MG63 (cell line): Measurements from ENCODE around the gene PIGZ. TPM values are rescaled to one million over a fixed set of nuclear protein-coding genes. Genes with fewer than 3 reads are reported as not detected.
A peak's percentile ranks its signal among the peaks of the same experiment; 100 is the strongest.

Experiments used
- DNase-seq: peaks from one replicate; pipeline ENCODE4 v3.0.0-alpha.2; 2020
- H3K27me3 ChIP-seq: fragments of 250-450 bp; sonication (Bioruptor Pico); 2 replicates; pipeline ENCODE4 v1.5.1; 2020; ENCODE audit warnings: mild to moderate bottlenecking, moderate library complexity
- H3K36me3 ChIP-seq: fragments of 250-450 bp; sonication (Bioruptor Pico); 2 replicates; pipeline ENCODE4 v1.5.1; 2020; ENCODE audit warnings: mild to moderate bottlenecking, moderate library complexity
- H3K4me3 ChIP-seq: fragments of 250-450 bp; sonication (Bioruptor Pico); 2 replicates; pipeline ENCODE4 v1.5.1; 2020; ENCODE audit warnings: mild to moderate bottlenecking, moderate library complexity
- H3K9me3 ChIP-seq: fragments of 250-450 bp; sonication (Bioruptor Pico); 2 replicates; pipeline ENCODE4 v1.5.1; 2020; ENCODE audit warnings: mild to moderate bottlenecking, moderate library complexity
- total RNA-seq: library from RNA; depleted of rRNA; stranded (reverse); fragments of >200 nt; shearing (Covaris generic); gene quantifications from 2 replicates; pipeline ENCODE4 v1.2.3, GENCODE V29; 2014; ENCODE audit warnings: low replicate concordance

Gene PIGZ
- total RNA-seq, 1 experiment from 2014 or later, result 3.0 TPM

GRCh38 chr3:196969660-196970546, 1.3 kb upstream of the PIGZ start:
- peak; percentile 68 for DNase-seq

GRCh38 chr3:196969134-196969659, 564 bp upstream of the PIGZ start:
- Histone ChIP-seq H3K27me3 (no peaks in the 10 kb centered on the region), H3K9me3 (no peaks in the 10 kb centered on the region), H3K36me3 (peaks cover 5% of the 10 kb centered on the region), H3K4me3 (peak overlapping the region; percentile 77)
- peak; percentile 47 for DNase-seq

More at GRCh38 chr3:196969660-196970546, 1.3 kb upstream of the PIGZ start:
- H3K4me3 ChIP-seq, result peak overlapping the region; percentile 77
- H3K9me3 ChIP-seq, result no peaks in the 10 kb centered on the region
- no peaks in the 10 kb centered on the region for H3K27me3 ChIP-seq
- H3K36me3 ChIP-seq, result peaks cover 5% of the 10 kb centered on the region

- no peak for DNase-seq
- peaks cover 5% of the 10 kb centered on the region for H3K36me3 ChIP-seq
- no peaks in the 10 kb centered on the region for H3K9me3 ChIP-seq
- peak overlapping the region; percentile 58 for H3K4me3 ChIP-seq
- no peaks in the 10 kb centered on the region for H3K27me3 ChIP-seq
These were observed 1.0 kb downstream of the PIGZ start for GRCh38 chr3:196967412-196968232.

- Histone ChIP-seq H3K4me3 (no peak overlapping the region), H3K9me3 (no peaks in the 10 kb centered on the region), H3K36me3 (peaks cover 5% of the 10 kb centered on the region), H3K27me3 (no peaks in the 10 kb centered on the region)
- no peak for DNase-seq
These were observed 1.9 kb downstream of the PIGZ start for GRCh38 chr3:196966526-196967401.

- Histone ChIP-seq H3K27me3 (no peaks in the 10 kb centered on the region), H3K9me3 (no peaks in the 10 kb centered on the region), H3K4me3 (no peak overlapping the region), H3K36me3 (peaks cover 2% of the 10 kb centered on the region)
- DNase-seq, result no peak
These were observed 2.8 kb downstream of the PIGZ start for GRCh38 chr3:196965804-196966173.

- DNase-seq, result no peak
- Histone ChIP-seq H3K27me3 (no peaks in the 10 kb centered on the region), H3K9me3 (no peaks in the 10 kb centered on the region), H3K36me3 (peaks cover 2% of the 10 kb centered on the region), H3K4me3 (no peak overlapping the region)
These were observed 3.4 kb downstream of the PIGZ start for GRCh38 chr3:196965112-196965803.

GRCh38 chr3:196963631-196963953, 5.0 kb downstream of the PIGZ start:
- Histone ChIP-seq H3K27me3 (no peaks in the 10 kb centered on the region), H3K4me3 (no peak overlapping the region), H3K36me3 (peaks cover 2% of the 10 kb centered on the region), H3K9me3 (no peaks in the 10 kb centered on the region)
- DNase-seq, result no peak

- Histone ChIP-seq H3K36me3 (peaks cover 2% of the 10 kb centered on the region), H3K4me3 (no peak overlapping the region), H3K9me3 (no peaks in the 10 kb centered on the region), H3K27me3 (no peaks in the 10 kb centered on the region)
- no peak for DNase-seq
These were observed 5.6 kb downstream of the PIGZ start for GRCh38 chr3:196962930-196963630.

GRCh38 chr3:196962108-196962929, 6.3 kb downstream of the PIGZ start:
- no peak overlapping the region for H3K4me3 ChIP-seq
- H3K9me3 ChIP-seq, result no peaks in the 10 kb centered on the region
- no peak for DNase-seq
- no peaks in the 10 kb centered on the region for H3K27me3 ChIP-seq
- peaks cover 2% of the 10 kb centered on the region for H3K36me3 ChIP-seq

GRCh38 chr3:196954832-196955231, 13.8 kb downstream of the PIGZ start:
- DNase-seq, result no peak
- Histone ChIP-seq H3K27me3 (no peaks in the 10 kb centered on the region; the same call in 1 of the 2 replicates), H3K36me3 (no peaks in the 10 kb centered on the region), H3K9me3 (no peaks in the 10 kb centered on the region), H3K4me3 (no peak overlapping the region)

GRCh38 chr3:196951371-196951770, 17.3 kb downstream of the PIGZ start:
- Histone ChIP-seq H3K27me3 (no peaks in the 10 kb centered on the region; the same call in 1 of the 2 replicates), H3K9me3 (no peaks in the 10 kb centered on the region), H3K4me3 (no peak overlapping the region), H3K36me3 (peaks cover 3% of the 10 kb centered on the region; the same call in 1 of the 2 replicates)
- DNase-seq, result no peak

- Histone ChIP-seq H3K27me3 (no peaks in the 10 kb centered on the region), H3K9me3 (no peaks in the 10 kb centered on the region), H3K36me3 (peaks cover 9% of the 10 kb centered on the region), H3K4me3 (no peak overlapping the region)
- DNase-seq, result no peak
These were observed 18.9 kb downstream of the PIGZ start for GRCh38 chr3:196949750-196950149.

- Histone ChIP-seq H3K4me3 (no peak overlapping the region), H3K27me3 (no peaks in the 10 kb centered on the region), H3K9me3 (no peaks in the 10 kb centered on the region), H3K36me3 (peaks cover 14% of the 10 kb centered on the region)
- no peak for DNase-seq
These were observed 19.4 kb downstream of the PIGZ start for GRCh38 chr3:196949285-196949619.

- H3K36me3 ChIP-seq, result peaks cover 19% of the 10 kb centered on the region
- no peak for DNase-seq
- H3K9me3 ChIP-seq, result no peaks in the 10 kb centered on the region
- H3K4me3 ChIP-seq, result no peak overlapping the region
- no peaks in the 10 kb centered on the region for H3K27me3 ChIP-seq
These were observed 20.0 kb downstream of the PIGZ start for GRCh38 chr3:196948442-196949284.
